Fibroblast of pulmonary artery (primary cell): ENCODE data around the gene TSGA10IP.
A peak's percentile ranks its signal among the peaks of the same experiment; 100 is the strongest.

ENCODE experiments used
- DNase-seq: peaks from one replicate; pipeline ENCODE4 v3.0.0-alpha.2; 2010; ENCODE audit warnings: low read depth
- H3K4me3 ChIP-seq: replicated peaks from 2 replicates; pipeline ENCODE4 v1.5.1; 2011; ENCODE audit warnings: low read depth, mild to moderate bottlenecking, control low read depth, low read length, moderate library complexity
- TF ChIP-seq, protein P1 (sequence below): IDR thresholded peaks from 2 replicates; pipeline ENCODE4 v1.5.1; 2011; ENCODE audit warnings: mild to moderate bottlenecking, control low read depth, low read length, inconsistent platforms; ENCODE audit errors: missing control alignments

TSGA10IP gene

DNA sequence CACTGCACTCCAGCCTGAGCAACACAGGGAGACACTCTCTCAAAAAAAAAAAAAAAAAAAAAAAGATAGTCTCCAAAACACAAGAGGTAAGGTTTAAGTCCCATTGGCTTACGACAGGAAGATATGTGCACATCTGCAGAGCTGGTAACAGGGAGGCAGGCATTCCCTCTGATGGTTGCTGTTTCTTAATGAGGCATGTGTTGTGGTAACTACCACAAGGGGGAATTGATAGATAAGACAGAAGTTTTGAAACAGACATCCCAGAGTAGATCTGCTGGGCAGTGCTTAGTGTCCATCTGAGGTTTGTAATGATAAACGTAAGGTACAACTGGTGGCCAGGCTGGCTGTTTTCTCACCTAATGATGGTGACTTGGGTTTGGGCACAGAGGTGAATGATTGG is 52.0 kb downstream of the TSGA10IP start:
- TF ChIP-seq, protein P1, sequence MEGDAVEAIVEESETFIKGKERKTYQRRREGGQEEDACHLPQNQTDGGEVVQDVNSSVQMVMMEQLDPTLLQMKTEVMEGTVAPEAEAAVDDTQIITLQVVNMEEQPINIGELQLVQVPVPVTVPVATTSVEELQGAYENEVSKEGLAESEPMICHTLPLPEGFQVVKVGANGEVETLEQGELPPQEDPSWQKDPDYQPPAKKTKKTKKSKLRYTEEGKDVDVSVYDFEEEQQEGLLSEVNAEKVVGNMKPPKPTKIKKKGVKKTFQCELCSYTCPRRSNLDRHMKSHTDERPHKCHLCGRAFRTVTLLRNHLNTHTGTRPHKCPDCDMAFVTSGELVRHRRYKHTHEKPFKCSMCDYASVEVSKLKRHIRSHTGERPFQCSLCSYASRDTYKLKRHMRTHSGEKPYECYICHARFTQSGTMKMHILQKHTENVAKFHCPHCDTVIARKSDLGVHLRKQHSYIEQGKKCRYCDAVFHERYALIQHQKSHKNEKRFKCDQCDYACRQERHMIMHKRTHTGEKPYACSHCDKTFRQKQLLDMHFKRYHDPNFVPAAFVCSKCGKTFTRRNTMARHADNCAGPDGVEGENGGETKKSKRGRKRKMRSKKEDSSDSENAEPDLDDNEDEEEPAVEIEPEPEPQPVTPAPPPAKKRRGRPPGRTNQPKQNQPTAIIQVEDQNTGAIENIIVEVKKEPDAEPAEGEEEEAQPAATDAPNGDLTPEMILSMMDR, result no peak
- no peak for DNase-seq
- no peak overlapping the region for H3K4me3 ChIP-seq

DNA sequence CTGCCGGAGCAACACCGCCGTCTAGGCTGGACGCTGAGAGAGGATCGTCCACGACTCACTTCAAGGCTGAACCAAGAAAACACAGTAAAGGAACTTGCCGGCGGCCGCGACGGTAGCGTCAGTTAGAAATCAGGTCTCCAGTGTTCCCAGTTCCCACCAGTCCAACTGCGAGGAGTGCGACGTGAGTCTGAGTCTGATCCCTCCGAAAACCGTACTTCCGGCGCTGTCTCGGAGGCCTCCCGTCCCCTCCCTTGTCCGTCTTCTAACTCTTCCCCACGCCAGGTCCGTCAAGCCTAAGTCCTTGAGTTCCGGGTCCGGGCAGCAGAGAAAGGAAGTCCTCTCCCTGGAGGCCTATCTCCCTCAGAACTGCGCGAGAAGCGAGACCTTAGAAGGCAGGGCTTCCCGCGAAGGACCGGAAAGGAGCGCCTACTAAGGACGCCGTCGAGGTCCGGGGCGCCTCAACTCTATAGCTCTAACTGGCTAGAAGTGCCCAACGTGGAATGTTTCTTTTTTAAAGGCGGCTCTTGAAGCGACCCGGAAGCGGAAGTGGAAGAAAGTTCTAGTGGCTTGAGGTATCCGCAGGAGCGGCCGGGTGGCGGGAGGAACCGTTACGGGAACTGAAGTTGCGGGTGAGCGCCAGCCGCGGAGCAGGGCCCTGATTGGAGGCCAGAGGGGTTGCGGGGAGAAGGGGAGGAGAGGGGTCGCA is 56.8 kb downstream of the TSGA10IP start, which contains the start of the genes BANF1 and EIF1AD:
Gene BANF1 (plus strand): TSS at position 562 of the 706 bp plus-strand sequence. CDS start 748 bp downstream, outside the sequence.
Gene EIF1AD (minus strand): TSS at position 216 of the 706 bp plus-strand sequence. CDS start 1,768 bp downstream, outside the sequence.
- DNase-seq, result peak; percentile 99
- TF ChIP-seq, protein P1, result no peak
- H3K4me3 ChIP-seq, result peak within 1 kb of the TSS; percentile 99

DNA sequence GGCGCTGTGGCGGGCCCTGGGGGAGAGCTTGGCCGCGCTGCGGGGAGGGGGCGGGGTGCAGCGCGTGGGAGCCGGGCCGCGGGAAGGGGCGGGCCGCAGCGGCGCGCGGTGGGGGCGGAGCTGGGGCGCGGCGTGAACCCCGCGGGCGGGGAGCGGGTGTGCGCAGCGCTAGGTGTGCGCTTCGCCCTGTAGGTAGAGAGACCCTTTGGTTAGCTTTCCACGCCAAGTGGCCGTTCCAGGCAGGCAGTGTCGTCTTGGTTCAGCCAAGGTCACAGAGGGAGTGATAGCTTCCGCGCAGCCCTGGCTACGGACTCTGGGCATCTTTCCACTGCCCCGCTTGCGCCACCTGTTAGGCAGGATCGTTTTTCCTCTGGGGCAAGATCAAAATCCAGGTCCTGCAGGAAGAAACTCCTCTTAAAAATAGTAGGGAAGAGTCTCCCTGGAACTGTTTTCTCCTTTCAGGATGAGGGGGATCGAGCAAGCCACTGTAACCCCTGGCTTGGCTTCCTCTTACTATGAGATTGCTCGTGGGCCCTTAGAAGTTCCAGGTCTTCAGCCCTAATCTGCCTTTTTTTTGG is 57.5 kb downstream of the TSGA10IP start:
- H3K4me3 ChIP-seq, result peak overlapping the region; percentile 99
- DNase-seq, result peak; percentile 53
- TF ChIP-seq, protein P1, result peak; percentile 18

DNA sequence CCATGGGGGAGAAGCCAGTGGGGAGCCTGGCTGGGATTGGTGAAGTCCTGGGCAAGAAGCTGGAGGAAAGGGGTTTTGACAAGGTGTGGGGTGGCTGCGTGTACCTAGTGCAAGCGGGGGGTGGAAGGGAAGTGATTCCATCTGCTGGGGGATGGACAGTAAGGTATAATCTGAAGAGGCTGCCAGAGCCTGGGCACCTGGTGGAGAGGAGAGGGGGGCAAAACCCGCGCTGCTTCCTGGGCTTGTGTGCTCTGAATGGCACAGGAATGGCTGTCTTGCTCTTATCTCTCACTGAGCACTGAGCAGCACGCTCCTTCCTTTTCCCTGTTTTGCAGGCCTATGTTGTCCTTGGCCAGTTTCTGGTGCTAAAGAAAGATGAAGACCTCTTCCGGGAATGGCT is 58.0 kb downstream of the TSGA10IP start:
- peak overlapping the region; percentile 99 for H3K4me3 ChIP-seq
- no peak for DNase-seq
- TF ChIP-seq, protein P1, result no peak

DNA sequence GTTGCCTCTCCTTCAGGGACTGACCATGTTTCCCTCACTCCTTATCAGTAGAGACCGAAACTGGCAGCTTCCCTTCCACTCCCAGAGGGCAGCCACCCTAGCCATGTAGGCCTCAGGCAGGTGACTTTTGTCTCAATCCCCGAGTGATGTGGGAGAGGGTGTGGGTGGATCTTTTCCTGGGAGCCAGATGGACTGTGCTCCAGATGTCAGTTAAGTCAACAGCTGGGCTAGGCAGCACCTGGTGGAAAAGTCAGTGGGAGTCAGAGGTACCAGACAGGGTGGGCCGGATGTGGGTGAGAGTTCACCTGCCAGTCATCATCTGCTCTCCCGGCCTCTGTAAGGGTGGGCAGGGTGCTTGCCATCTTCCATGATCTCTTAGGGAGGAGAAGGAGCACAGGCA is 58.9 kb downstream of the TSGA10IP start:
- no peak for DNase-seq
- TF ChIP-seq, protein P1, result no peak
- no peak overlapping the region for H3K4me3 ChIP-seq

DNA sequence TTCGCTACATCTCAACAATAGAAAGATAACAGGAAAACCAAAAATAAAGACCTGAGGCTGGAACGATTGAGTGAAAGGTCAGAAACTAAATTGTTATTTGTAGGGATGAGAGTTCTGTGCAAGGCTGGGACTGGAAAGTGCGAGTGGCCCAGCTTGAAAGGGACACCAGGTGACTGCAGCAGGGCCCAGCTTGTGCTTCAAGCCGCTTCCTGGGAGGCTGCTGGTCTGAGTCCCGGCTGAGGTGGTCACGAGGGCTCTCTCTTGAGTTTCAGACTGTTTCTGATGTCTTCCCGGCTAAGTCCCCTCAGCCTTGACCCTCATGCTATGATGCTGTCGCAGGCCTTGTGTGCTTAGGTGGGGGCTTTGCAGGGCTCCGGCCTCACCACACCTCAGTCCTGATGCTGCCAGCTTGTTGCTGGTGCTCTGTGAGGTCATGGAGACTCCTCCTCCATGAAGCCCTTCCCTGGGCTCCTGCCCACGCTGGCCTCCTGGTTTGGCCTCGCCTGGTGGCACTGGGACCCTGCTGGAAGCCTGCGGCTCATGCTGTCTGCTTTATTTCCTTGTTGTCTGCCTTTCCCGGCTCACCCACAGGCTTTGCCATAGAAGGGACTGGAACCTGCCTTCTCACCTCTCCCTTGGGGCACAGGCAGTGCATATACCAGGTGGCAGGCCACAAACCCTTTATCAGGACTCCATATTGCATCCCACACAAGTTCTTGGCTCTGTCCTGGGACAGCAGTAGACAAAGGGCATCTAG is 61.0 kb downstream of the TSGA10IP start:
- TF ChIP-seq, protein P1, result no peak
- DNase-seq, result no peak
- no peak overlapping the region for H3K4me3 ChIP-seq
